Fibroblast of lung (primary cell): Measurements from ENCODE around the gene RNF157. TPM values are rescaled to one million over a fixed set of nuclear protein-coding genes. Genes with fewer than 3 reads are reported as not detected.

Source experiments
- DNase-seq, 2 donors: peaks; one replicate each; pipeline versions ENCODE4 v3.0.0 to v3.0.0-alpha.2; 2010; ENCODE audit warnings: low read depth in 2 of 2
- H2AFZ ChIP-seq: 2 replicates; pipeline ENCODE4 v1.5.1; 2012; ENCODE audit warnings: low read length, control low read depth, inconsistent platforms
- H3K27ac ChIP-seq: 2 replicates; pipeline ENCODE4 v1.5.1; 2011; ENCODE audit warnings: low read length, control low read depth; ENCODE audit not compliant: insufficient read depth
- H3K27me3 ChIP-seq: 2 replicates; pipeline ENCODE4 v1.5.1; 2011; ENCODE audit warnings: mild to moderate bottlenecking, low read length; ENCODE audit not compliant: control insufficient read depth, insufficient read depth
- H3K36me3 ChIP-seq: 2 replicates; pipeline ENCODE4 v1.5.1; 2011; ENCODE audit warnings: low read length; ENCODE audit not compliant: control insufficient read depth, insufficient read depth
- H3K4me1 ChIP-seq: 2 replicates; pipeline ENCODE4 v1.5.1; 2011; ENCODE audit warnings: low read length; ENCODE audit not compliant: control insufficient read depth, insufficient read depth; ENCODE audit errors: extremely low read depth
- H3K4me2 ChIP-seq: 2 replicates; pipeline ENCODE4 v1.5.1; 2011; ENCODE audit warnings: low read length, control low read depth; ENCODE audit not compliant: insufficient read depth; ENCODE audit errors: extremely low read depth
- H3K4me3 ChIP-seq, 4 experiments: fragments of 200-600 bp in 1 of 4; sonication (generic) in 1 of 4; replicated peaks in 1 of 4; 2 replicates each; pipeline ENCODE4 v1.5.1; 2011 to 2016; ENCODE audit warnings: low read length in 4 of 4, low read depth in 3 of 4, mild to moderate bottlenecking in 3 of 4, control low read depth in 2 of 4, inconsistent platforms in 1 of 4, mixed read lengths in 1 of 4; ENCODE audit not compliant: insufficient read depth in 1 of 4; ENCODE audit errors: control extremely low read depth in 1 of 4
- H3K79me2 ChIP-seq: 2 replicates; pipeline ENCODE4 v1.5.1; 2012; ENCODE audit warnings: mild to moderate bottlenecking, low read length, inconsistent platforms; ENCODE audit not compliant: control insufficient read depth, insufficient read depth
- H3K9ac ChIP-seq: 2 replicates; pipeline ENCODE4 v1.5.1; 2011; ENCODE audit warnings: mild to moderate bottlenecking, low read length, control low read depth; ENCODE audit not compliant: insufficient read depth
- H3K9me3 ChIP-seq: 2 replicates; pipeline ENCODE4 v1.5.1; 2012; ENCODE audit warnings: low read depth, low read length; ENCODE audit not compliant: control insufficient read depth, insufficient read depth
- H4K20me1 ChIP-seq: 2 replicates; pipeline ENCODE4 v1.5.1; 2011; ENCODE audit warnings: low read length; ENCODE audit not compliant: control insufficient read depth, insufficient read depth; ENCODE audit errors: extremely low read depth
- CTCF ChIP-seq, 2 donors: IDR thresholded peaks in 1 of 2; conservative IDR thresholded peaks in 1 of 2; 1 replicate in 1 of 2; 2 replicates in 1 of 2; pipeline ENCODE4 v1.5.1; 2011 to 2012; ENCODE audit warnings: low read length in 2 of 2, control low read depth in 1 of 2, inconsistent platforms in 1 of 2, low read depth in 1 of 2, mild to moderate bottlenecking in 1 of 2
- EZH2 ChIP-seq: IDR thresholded peaks from 2 replicates; pipeline ENCODE4 v1.5.1; 2012; ENCODE audit warnings: low read length, control low read depth, mild to moderate bottlenecking; ENCODE audit errors: missing control alignments
- polyA plus RNA-seq, 2 donors: library from polyadenylated mRNA; depleted of rRNA in 1 of 2; stranded (reverse) in 1 of 2; unstranded in 1 of 2; fragments of >200 nt; gene quantifications; 2 replicates each; pipeline ENCODE4 v1.2.1, GENCODE V29; 2011 to 2012; ENCODE audit warnings: missing spikeins in 1 of 2
- total RNA-seq: library from RNA; depleted of rRNA; stranded (reverse); fragments of >200 nt; gene quantifications from 2 replicates; pipeline ENCODE4 v1.2.1, GENCODE V29; 2014

RNF157 gene
- total and polyA plus RNA-seq, 2 donors (not counting 1 experiment from before 2014, with no cell fraction given): 2.0 to 3.1 TPM

GRCh38 chr17:76239538-76240274, 587 bp downstream of the RNF157 start:
- Histone ChIP-seq H3K4me3 (peak overlapping the region in 2 of 4 experiments; percentile 21 to 47), H3K4me1 (no peaks in the 10 kb centered on the region), H4K20me1 (no peaks in the 10 kb centered on the region), H3K9ac (no peak overlapping the region), H2AFZ (no peak overlapping the region), H3K9me3 (no peaks in the 10 kb centered on the region), H3K79me2 (no peaks in the 10 kb centered on the region), H3K36me3 (no peaks in the 10 kb centered on the region), H3K27me3 (peaks cover 10% of the 10 kb centered on the region), H3K27ac (no peak overlapping the region), H3K4me2 (peak overlapping the region; percentile 65)
- TF ChIP-seq EZH2: peak; percentile 90
- no peak for TF ChIP-seq CTCF (conservative IDR thresholded peaks at IDR 0.05 in 1 of 2, IDR thresholded peaks at IDR 0.05 in 1 of 2; ENCODE audit: low read depth in 1 of 2, low read length in 2 of 2)
- no peak for DNase-seq

- Histone ChIP-seq H3K4me1 (no peaks in the 10 kb centered on the region), H3K9me3 (no peaks in the 10 kb centered on the region), H2AFZ (no peak overlapping the region), H3K4me3 (no peak overlapping the region), H3K9ac (no peak overlapping the region), H3K27me3 (peaks cover 9% of the 10 kb centered on the region), H4K20me1 (no peaks in the 10 kb centered on the region), H3K4me2 (no peak overlapping the region), H3K27ac (no peak overlapping the region), H3K79me2 (no peaks in the 10 kb centered on the region), H3K36me3 (no peaks in the 10 kb centered on the region)
- TF ChIP-seq CTCF (conservative IDR thresholded peaks at IDR 0.05 in 1 of 2, IDR thresholded peaks at IDR 0.05 in 1 of 2; ENCODE audit: low read depth in 1 of 2, low read length in 2 of 2): no peak
- peak; percentile 76 for TF ChIP-seq EZH2
- DNase-seq: no peak
Measured at GRCh38 chr17:76238847-76239537, 1.3 kb downstream of the RNF157 start.

- Histone ChIP-seq H3K9me3 (no peaks in the 10 kb centered on the region), H2AFZ (no peak overlapping the region)
- no peak for DNase-seq
Measured at GRCh38 chr17:76237859-76238313, 2.4 kb downstream of the RNF157 start.

More at GRCh38 chr17:76237859-76238313, 2.4 kb downstream of the RNF157 start:
- Histone ChIP-seq H3K9ac (no peak overlapping the region), H3K79me2 (no peaks in the 10 kb centered on the region), H4K20me1 (no peaks in the 10 kb centered on the region), H3K36me3 (no peaks in the 10 kb centered on the region), H3K27me3 (peaks cover 7% of the 10 kb centered on the region), H3K27ac (no peak overlapping the region), H3K4me1 (no peaks in the 10 kb centered on the region), H3K4me2 (no peak overlapping the region), H3K4me3 (no peak overlapping the region)
- no peak for TF ChIP-seq EZH2
- no peak for TF ChIP-seq CTCF (conservative IDR thresholded peaks at IDR 0.05 in 1 of 2, IDR thresholded peaks at IDR 0.05 in 1 of 2; ENCODE audit: low read depth in 1 of 2, low read length in 2 of 2)
